Measurements from ENCODE around the gene TNS3.
"Not testable (repeated sequence)": the region's sequence is repeated elsewhere in the genome, so short reads cannot be mapped to it uniquely, and the experiment has no call there.

TNS3 gene

GRCh38 chr7:47470567-47471357, 111.1 kb downstream of the TNS3 start:
- no peak for DNase-seq (ENCODE audit: low read depth)
- no peak overlapping the region for H3K4me3 ChIP-seq (ENCODE audit: low read depth, low read length)
- TF ChIP-seq CTCF (IDR thresholded peaks at IDR 0.05; ENCODE audit: low read depth, low read length, missing control alignments): no peak

GRCh38 chr7:47469846-47470245, 112.1 kb downstream of the TNS3 start:
- DNase-seq (ENCODE audit: low read depth); H3K4me3 ChIP-seq (ENCODE audit: low read depth, low read length): not testable (repeated sequence)

- H3K4me3 ChIP-seq (ENCODE audit: low read depth, low read length): no peak overlapping the region
- no peak for TF ChIP-seq CTCF (IDR thresholded peaks at IDR 0.05; ENCODE audit: low read depth, low read length, missing control alignments)
- DNase-seq (ENCODE audit: low read depth): no peak
Observed at GRCh38 chr7:47466832-47467231, 115.1 kb downstream of the TNS3 start.

- no peak for DNase-seq (ENCODE audit: low read depth)
- TF ChIP-seq CTCF (IDR thresholded peaks at IDR 0.05; ENCODE audit: low read depth, low read length, missing control alignments): no peak
- no peak overlapping the region for H3K4me3 ChIP-seq (ENCODE audit: low read depth, low read length)
Observed at GRCh38 chr7:47465191-47465590, 116.7 kb downstream of the TNS3 start.

- H3K4me3 ChIP-seq (ENCODE audit: low read depth, low read length): no peak overlapping the region
- no peak for TF ChIP-seq CTCF (IDR thresholded peaks at IDR 0.05; ENCODE audit: low read depth, low read length, missing control alignments)
Observed at GRCh38 chr7:47464266-47464665, 117.6 kb downstream of the TNS3 start.

GRCh38 chr7:47461746-47462145, 120.2 kb downstream of the TNS3 start:
- TF ChIP-seq CTCF (IDR thresholded peaks at IDR 0.05; ENCODE audit: low read depth, low read length, missing control alignments): no peak
- DNase-seq (ENCODE audit: low read depth): no peak
- H3K4me3 ChIP-seq (ENCODE audit: low read depth, low read length): no peak overlapping the region

More at GRCh38 chr7:47464266-47464665, 117.6 kb downstream of the TNS3 start:
- no peak for DNase-seq (ENCODE audit: low read depth)

- no peak overlapping the region for H3K4me3 ChIP-seq (ENCODE audit: low read depth, low read length)
- no peak for DNase-seq (ENCODE audit: low read depth)
Observed at GRCh38 chr7:47461161-47461560, 120.8 kb downstream of the TNS3 start.

More at GRCh38 chr7:47461161-47461560, 120.8 kb downstream of the TNS3 start:
- no peak for TF ChIP-seq CTCF (IDR thresholded peaks at IDR 0.05; ENCODE audit: low read depth, low read length, missing control alignments)
